ENCODE data around the gene MADD. TPM values are rescaled to one million over a fixed set of nuclear protein-coding genes. Genes with fewer than 3 reads are reported as not detected.

MADD gene
- total and polyA plus RNA-seq, 2 experiments from 2014 or later, result 9.9 to 17.4 TPM

GRCh38 chr11:47295385-47295784 is 25.5 kb downstream of the MADD start:
- no peaks in the 10 kb centered on the region for H3F3A ChIP-seq (ENCODE audit: insufficient read depth)
- no peak overlapping the region for H3K9ac ChIP-seq
- H4K20me1 ChIP-seq (ENCODE audit: insufficient read depth), result no peaks in the 10 kb centered on the region
- H3K4me2 ChIP-seq (ENCODE audit: unreplicated experiment), result no peak overlapping the region
- no peak overlapping the region for H3K27ac ChIP-seq
- TF ChIP-seq EZH2 (IDR thresholded peaks at IDR 0.05; ENCODE audit: insufficient read depth, poor library complexity, severe bottlenecking) (no peak), EZH2phosphoT487 (IDR thresholded peaks at IDR 0.05; ENCODE audit: insufficient read depth, low read depth) (no peak)
- H3K4me3 ChIP-seq, result no peak overlapping the region
- no peaks in the 10 kb centered on the region for H3K27me3 ChIP-seq (replicated peaks; ENCODE audit: insufficient read depth)
- no peak for DNase-seq
- H2AFZ ChIP-seq, result no peak overlapping the region
- in situ Hi-C loops (cut with MboI), result no loop called here
- 98 to 99% methylated on average over 5 of the region's 5 CpGs for WGBS, 2 experiments (ENCODE audit: low coverage in 1 of 2, low lambda C conversion rate in 2 of 2, missing lambda C conversion rate in 2 of 2)
- no peaks in the 10 kb centered on the region for H3K9me2 ChIP-seq (ENCODE audit: insufficient read depth)
- H3K4me1 ChIP-seq (ENCODE audit: insufficient read depth), result no peaks in the 10 kb centered on the region
- no peaks in the 10 kb centered on the region for H3K9me3 ChIP-seq (ENCODE audit: low read depth)
- peaks cover 44% of the 10 kb centered on the region for H3K36me3 ChIP-seq (ENCODE audit: low read depth)
- H3K79me2 ChIP-seq (ENCODE audit: insufficient read depth), result peaks cover 7% of the 10 kb centered on the region; the same call in 1 of the 2 replicates

GRCh38 chr11:47296045-47296444 is 26.1 kb downstream of the MADD start:
- H3K4me3 ChIP-seq, result no peak overlapping the region
- in situ Hi-C loops (cut with MboI), result no loop called here
- H3K27ac ChIP-seq, result no peak overlapping the region
- H3K9me3 ChIP-seq (ENCODE audit: low read depth), result no peaks in the 10 kb centered on the region
- no peak overlapping the region for H2AFZ ChIP-seq
- TF ChIP-seq EZH2 (IDR thresholded peaks at IDR 0.05; ENCODE audit: insufficient read depth, poor library complexity, severe bottlenecking), result no peak
- WGBS, 2 experiments (ENCODE audit: low coverage in 1 of 2, low lambda C conversion rate in 2 of 2, missing lambda C conversion rate in 2 of 2), result 71 to 81% methylated on average over 4 of the region's 4 CpGs
- peaks cover 37% of the 10 kb centered on the region for H3K36me3 ChIP-seq (ENCODE audit: low read depth)
- H3K4me2 ChIP-seq (ENCODE audit: unreplicated experiment), result no peak overlapping the region
- no peak overlapping the region for H3K9ac ChIP-seq
- H3F3A ChIP-seq (ENCODE audit: insufficient read depth), result no peaks in the 10 kb centered on the region
- DNase-seq, result peak; percentile 9
- no peaks in the 10 kb centered on the region for H3K9me2 ChIP-seq (ENCODE audit: insufficient read depth)
- H4K20me1 ChIP-seq (ENCODE audit: insufficient read depth), result no peaks in the 10 kb centered on the region
- H3K4me1 ChIP-seq (ENCODE audit: insufficient read depth), result no peaks in the 10 kb centered on the region
- no peaks in the 10 kb centered on the region for H3K27me3 ChIP-seq (replicated peaks; ENCODE audit: insufficient read depth)
- H3K79me2 ChIP-seq (ENCODE audit: insufficient read depth), result peaks cover 9% of the 10 kb centered on the region; the same call in 1 of the 2 replicates

GRCh38 chr11:47299078-47299477 is 29.1 kb downstream of the MADD start:
- no peaks in the 10 kb centered on the region for H3F3A ChIP-seq (ENCODE audit: insufficient read depth)
- TF ChIP-seq EZH2 (IDR thresholded peaks at IDR 0.05; ENCODE audit: insufficient read depth, poor library complexity, severe bottlenecking), result no peak
- TF ChIP-seq EZH2phosphoT487 (IDR thresholded peaks at IDR 0.05; ENCODE audit: insufficient read depth, low read depth), result no peak

GRCh38 chr11:47302853-47303252 is 32.9 kb downstream of the MADD start:
- H3K4me1 ChIP-seq (ENCODE audit: insufficient read depth), result no peaks in the 10 kb centered on the region
- peaks cover 45% of the 10 kb centered on the region for H3K36me3 ChIP-seq (ENCODE audit: low read depth)

More at GRCh38 chr11:47299078-47299477, 29.1 kb downstream of the MADD start:
- no peak overlapping the region for H3K4me2 ChIP-seq (ENCODE audit: unreplicated experiment)
- no peak for DNase-seq
- no peaks in the 10 kb centered on the region for H3K4me1 ChIP-seq (ENCODE audit: insufficient read depth)
- H3K27ac ChIP-seq, result no peak overlapping the region
- H3K9ac ChIP-seq, result no peak overlapping the region
- H3K4me3 ChIP-seq, result no peak overlapping the region
- H3K9me2 ChIP-seq (ENCODE audit: insufficient read depth), result no peaks in the 10 kb centered on the region
- H2AFZ ChIP-seq, result no peak overlapping the region
- peaks cover 4% of the 10 kb centered on the region for H3K9me3 ChIP-seq (ENCODE audit: low read depth)
- no peaks in the 10 kb centered on the region for H3K27me3 ChIP-seq (replicated peaks; ENCODE audit: insufficient read depth)
- peaks cover 52% of the 10 kb centered on the region for H3K36me3 ChIP-seq (ENCODE audit: low read depth)
- peaks cover 9% of the 10 kb centered on the region; the same call in 1 of the 2 replicates for H3K79me2 ChIP-seq (ENCODE audit: insufficient read depth)
- WGBS, 2 experiments (ENCODE audit: low coverage in 1 of 2, low lambda C conversion rate in 2 of 2, missing lambda C conversion rate in 2 of 2), result 98% methylated on average over 3 of the region's 3 CpGs
- H4K20me1 ChIP-seq (ENCODE audit: insufficient read depth), result no peaks in the 10 kb centered on the region
- in situ Hi-C loops (cut with MboI), result no loop called here

More at GRCh38 chr11:47302853-47303252, 32.9 kb downstream of the MADD start:
- H3K79me2 ChIP-seq (ENCODE audit: insufficient read depth), result peaks cover 9% of the 10 kb centered on the region; the same call in 1 of the 2 replicates
- in situ Hi-C loops (cut with MboI), result no loop called here
- 96 to 98% methylated on average over 1 of the region's 1 CpG for whole genome bisulfite sequencing, 2 experiments (ENCODE audit: low coverage in 1 of 2, low lambda C conversion rate in 2 of 2, missing lambda C conversion rate in 2 of 2)
- no peaks in the 10 kb centered on the region for H4K20me1 ChIP-seq (ENCODE audit: insufficient read depth)
- H3F3A ChIP-seq (ENCODE audit: insufficient read depth), result no peaks in the 10 kb centered on the region
- TF ChIP-seq EZH2phosphoT487 (IDR thresholded peaks at IDR 0.05; ENCODE audit: insufficient read depth, low read depth), result no peak
- no peak for TF ChIP-seq EZH2 (IDR thresholded peaks at IDR 0.05; ENCODE audit: insufficient read depth, poor library complexity, severe bottlenecking)
- H3K27ac ChIP-seq, result no peak overlapping the region
- no peak overlapping the region for H2AFZ ChIP-seq
- H3K4me3 ChIP-seq, result no peak overlapping the region
- H3K4me2 ChIP-seq (ENCODE audit: unreplicated experiment), result no peak overlapping the region
- H3K9ac ChIP-seq, result no peak overlapping the region
- DNase-seq, result no peak
- H3K9me2 ChIP-seq (ENCODE audit: insufficient read depth), result no peaks in the 10 kb centered on the region
- peaks cover 4% of the 10 kb centered on the region for H3K9me3 ChIP-seq (ENCODE audit: low read depth)
- H3K27me3 ChIP-seq (replicated peaks; ENCODE audit: insufficient read depth), result no peaks in the 10 kb centered on the region
